Smooth muscle cell of the brain vasculature (primary cell): ENCODE data around the gene CCDC17.
"Not testable (repeated sequence)": the region's sequence is repeated elsewhere in the genome, so short reads cannot be mapped to it uniquely, and the experiment has no call there.

ENCODE experiments used
- DNase-seq: peaks from one replicate; pipeline ENCODE4 v3.0.0-alpha.2; 2012; ENCODE audit warnings: low read depth, low spot score

CCDC17 gene

DNA sequence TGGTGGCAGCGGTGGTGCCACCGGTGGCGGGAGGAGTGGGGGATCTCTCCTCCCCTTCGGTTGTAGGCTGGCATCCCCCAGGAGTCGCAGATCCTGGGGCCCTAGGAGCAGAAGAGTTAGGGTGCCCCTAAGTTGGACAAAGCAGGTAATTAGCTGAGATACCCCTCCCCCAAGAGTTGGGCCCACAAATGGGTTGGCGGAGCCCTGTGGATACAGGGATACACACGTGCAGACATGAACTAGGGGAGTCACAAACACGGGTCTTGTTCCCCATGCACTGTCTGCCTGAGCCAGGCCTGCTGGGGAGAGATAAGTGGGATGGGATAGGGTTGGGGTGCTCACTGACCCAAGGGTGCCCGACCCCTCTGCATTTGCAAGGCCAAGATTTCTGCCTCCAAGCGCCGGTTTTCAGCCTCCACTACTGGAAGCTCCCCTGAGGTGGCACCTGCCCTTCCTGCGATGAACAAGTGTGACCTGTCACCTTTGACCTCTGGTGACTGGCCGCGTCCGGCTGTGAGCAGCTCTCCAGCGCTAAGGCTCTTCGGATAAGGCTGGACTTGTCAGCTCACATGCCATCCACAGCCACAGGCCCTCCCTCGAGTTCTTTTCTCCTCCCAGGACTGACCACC is 1.8 kb downstream of the CCDC17 start:
- no peak for DNase-seq

DNA sequence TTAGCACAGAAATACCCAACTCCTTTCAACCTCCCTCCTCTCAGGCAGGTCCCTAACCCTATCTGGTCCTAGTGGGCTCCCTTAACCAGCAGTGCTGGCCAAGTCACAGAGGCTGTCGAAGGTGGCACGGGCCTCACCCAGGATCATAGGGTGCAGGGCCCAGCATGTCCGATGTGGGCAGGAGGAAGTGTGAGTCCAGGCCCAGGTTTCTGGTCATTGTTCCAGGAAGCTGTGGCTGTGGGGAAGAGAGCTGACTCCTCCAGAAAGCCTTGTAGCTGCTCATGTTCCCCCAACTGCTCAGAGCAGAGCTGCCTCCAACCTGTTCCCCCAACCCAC is 2.4 kb downstream of the CCDC17 start:
- no peak for DNase-seq

DNA sequence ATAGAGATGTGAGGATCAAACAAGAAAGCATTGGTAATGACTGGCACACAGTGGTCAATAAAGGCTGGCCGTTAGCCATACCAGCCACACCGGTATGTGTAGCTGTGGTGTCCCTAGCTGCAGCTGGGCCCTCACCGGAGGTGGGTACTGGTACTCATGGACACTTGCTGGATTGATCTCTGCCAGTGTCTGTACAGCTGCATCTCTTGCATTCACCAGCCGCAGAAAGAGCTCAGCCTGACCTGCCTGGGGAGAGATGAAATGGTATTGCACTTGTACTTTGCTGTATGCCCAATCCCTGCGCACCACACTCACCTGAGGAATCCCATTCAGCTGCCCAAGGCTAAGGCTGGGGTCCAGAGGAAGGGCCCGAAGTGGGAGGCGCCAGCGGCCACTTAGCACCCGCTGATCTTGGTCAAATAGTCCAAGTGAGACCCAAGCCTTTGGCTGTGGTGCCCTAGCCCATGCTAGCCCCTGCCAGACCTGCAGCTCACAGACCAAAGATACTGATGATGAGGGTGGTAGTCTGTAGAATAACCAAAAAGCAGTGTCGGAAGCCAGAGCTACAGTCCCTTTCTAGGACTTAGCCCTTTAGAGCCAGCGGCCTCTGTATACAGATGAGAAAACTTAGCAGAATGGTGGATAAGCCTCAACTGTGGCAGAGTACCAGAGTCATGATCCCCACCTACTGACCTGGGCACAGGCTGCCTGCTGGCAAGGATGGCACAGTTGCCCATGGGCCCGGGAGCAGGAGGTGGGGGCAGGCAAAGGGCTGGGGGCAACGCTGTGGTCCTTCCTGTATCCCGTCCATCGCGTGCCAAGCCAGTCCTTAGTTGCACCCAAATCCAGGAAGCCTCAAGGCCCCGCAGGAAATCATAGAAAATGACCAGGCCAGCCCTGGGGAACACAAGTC is 3.0 kb downstream of the CCDC17 start:
- DNase-seq: no peak

DNA sequence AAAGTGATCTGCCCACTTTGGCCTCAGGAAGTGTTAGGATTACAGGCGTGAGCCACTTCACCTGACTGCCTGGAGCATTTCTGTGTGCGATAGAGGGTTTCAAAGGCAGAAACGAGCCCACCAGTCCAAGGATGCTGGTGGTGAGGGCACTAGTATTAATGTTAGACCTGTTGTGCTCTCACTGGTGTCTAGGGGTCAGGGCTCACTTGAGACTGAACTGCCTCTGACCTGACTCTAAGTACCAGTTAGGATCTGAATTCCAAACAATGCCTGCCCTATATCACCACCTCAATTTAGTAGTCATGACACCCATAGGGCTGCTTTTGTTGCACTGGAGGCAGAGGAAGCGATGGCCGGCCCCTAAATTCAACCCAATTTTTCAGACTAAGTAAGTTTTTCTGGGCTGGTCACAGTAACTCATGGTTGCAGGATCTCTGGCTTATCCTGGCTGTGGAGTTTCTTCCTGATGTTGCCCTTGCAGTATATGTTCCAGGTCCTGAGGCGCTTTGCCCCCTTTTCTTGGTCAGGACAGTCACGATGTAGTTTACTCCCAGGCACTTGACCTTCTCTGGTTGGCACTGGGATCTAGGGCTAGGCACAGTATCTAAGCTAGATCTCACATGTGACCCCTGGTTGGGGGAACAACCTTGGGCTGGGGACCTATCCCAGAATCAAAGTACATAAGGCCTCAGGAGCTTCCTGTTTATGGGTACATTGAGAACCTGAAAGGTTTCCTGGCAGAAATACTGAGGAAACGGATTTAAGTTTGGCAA is 4.5 kb downstream of the CCDC17 start:
- no peak for DNase-seq

DNA sequence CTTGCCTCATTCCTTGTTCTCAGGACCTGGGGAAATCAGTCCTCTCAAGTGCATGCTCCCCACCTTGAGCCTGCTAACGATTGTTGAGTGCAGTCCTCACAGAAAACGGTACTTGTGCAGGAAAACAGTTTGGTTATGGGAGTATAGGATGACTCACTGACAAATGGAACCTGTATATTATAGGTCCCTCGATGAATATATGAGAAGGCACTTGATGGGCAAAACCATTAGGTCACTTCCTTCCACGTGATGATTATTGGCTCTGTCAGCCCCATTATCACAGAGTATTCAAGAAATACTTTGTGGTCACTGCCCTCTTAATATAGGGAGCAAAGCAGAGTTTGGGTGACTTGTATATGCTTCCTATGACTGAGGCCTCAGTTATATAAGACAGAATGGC is 6.2 kb downstream of the CCDC17 start:
- DNase-seq: no peak

DNA sequence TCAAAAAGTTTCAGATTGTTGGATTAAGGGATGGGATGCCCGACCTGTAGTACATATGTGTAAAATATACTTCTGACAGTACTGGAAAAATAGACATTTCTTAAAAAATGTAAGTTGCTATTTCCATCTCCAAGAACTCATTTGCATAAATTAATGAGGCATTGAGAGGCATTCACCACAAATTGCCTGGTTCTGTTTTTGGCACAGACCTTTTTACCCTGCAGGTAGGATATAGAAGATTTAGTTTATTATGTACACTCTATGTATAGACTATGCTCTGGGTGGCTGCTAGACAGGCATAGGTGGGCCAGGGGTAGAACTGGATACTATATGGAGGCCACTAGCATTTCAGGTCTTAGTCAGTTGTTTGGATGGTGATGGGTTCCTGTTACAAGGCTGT is 8.0 kb downstream of the CCDC17 start:
- DNase-seq: no peak

DNA sequence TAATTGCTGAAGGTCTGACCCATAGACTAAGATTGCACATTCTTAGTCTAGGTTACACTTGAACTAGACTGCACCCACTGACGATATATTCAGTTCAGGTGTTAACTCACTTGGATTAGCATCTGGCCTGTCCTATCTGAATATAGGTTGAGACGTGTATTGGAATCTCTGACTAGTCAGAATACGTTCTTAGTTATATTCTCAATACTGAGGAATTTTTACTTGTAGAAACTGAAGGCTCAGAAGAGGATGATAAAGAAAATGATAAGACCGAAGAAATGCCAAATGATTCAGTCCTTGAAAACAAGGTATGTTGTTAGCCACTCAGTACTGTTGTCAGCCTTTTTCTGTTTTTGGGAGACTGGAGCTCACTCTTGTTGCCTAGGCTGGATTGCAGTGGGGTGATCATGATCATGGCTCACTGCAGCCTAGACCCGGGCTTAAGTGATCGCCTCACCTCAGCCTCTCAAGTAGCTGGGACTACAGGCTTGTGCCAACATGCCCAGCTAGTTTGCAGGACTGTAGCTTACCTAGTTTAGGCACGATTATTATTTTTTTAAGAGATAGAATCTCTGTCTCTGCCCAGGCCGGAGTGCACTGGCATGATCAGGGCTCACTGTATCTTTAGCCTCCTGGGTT is 10.8 kb downstream of the CCDC17 start:
- no peak for DNase-seq

DNA sequence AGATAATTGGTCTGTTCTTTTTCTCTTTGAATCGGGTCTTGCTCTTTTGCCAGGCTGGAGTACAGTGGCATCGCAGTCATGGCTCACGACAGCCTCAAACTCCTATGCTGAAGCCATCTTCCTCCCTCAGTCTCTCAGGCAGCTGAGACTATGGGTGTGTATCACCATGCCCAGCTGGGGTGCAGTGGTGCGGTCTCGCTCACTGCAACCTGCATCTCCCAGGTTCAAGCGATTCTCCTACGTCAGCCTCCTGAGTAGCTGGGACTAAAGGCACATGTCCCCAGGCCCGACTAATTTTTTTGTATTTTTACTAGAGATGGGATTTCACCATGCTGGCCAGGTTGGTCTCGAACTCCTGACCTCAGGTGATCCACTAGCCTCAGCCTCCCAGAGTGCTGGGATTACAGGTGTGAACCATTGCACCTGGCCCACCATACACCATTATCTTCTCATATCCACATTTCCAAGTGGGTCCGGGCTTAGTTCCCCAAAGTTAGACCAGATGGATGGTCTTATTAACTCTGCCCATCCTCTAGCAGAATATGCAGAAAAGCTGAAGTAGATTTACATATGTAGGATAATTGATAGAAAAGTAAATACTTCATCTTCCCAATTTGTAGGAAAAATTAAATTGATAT is 13.1 kb downstream of the CCDC17 start:
- DNase-seq: no peak

DNA sequence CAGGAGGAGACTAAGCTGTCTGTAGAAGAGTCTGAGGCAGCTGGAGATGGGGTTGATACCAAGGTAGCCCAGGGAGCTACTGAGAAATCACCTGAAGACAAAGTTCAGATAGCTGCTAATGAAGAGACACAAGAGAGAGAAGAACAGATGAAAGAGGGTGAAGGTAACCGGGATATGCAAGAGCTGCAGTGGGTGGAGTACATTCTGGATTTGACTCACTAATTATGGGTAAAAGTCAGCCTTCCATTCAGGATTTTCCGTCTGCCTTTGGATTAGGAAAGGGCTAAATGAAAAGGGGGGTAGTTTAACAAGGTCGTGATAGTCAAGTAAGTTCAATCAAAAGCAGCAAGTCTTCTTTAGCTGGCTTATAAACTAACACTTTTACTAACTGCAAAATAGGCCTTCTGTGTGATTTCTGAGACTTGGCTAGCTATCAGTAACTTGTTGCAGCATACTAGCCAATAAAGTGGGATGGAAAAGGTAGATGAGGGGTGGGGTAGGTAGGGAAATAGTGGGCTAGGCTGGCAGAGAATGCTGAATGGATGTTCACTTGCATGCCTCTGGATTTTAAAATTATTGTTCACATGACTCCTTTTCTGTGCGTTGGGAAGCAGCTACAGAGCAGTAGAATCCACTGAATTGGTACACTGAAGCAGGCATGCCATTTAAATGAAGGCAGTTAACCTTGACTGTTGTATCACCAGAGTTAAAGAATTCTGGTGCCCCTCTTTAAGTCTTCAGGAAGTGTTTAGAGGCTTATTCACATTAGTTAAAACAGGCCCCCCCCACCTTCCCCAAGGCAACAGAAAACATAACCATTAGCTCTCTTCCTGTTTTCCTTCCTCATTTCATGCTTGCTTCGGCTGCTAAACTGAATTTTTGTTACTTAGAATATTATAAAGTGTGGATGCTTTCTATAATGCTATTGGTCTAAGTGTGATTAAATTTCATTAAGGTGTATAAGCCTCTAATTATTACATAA is 15.4 kb downstream of the CCDC17 start:
- no peak for DNase-seq

DNA sequence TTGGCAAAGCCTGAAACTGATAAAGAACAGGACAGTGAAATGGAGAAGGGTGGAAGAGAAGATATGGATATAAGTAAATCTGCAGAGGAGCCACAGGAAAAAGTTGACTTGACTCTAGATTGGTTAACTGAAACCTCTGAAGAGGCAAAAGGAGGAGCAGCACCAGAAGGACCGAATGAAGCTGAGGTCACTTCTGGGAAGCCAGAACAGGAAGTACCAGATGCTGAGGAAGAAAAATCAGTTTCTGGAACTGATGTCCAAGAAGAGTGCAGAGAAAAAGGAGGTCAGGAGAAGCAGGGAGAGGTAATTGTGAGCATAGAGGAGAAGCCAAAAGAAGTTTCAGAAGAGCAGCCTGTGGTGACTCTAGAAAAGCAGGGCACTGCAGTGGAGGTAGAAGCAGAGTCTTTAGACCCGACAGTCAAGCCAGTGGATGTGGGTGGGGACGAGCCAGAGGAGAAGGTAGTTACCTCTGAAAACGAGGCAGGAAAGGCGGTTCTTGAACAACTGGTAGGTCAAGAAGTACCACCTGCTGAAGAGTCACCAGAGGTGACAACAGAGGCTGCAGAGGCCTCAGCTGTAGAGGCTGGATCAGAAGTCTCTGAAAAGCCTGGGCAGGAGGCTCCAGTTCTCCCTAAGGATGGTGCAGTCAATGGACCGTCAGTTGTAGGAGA is 16.3 kb downstream of the CCDC17 start:
- DNase-seq: no peak

DNA sequence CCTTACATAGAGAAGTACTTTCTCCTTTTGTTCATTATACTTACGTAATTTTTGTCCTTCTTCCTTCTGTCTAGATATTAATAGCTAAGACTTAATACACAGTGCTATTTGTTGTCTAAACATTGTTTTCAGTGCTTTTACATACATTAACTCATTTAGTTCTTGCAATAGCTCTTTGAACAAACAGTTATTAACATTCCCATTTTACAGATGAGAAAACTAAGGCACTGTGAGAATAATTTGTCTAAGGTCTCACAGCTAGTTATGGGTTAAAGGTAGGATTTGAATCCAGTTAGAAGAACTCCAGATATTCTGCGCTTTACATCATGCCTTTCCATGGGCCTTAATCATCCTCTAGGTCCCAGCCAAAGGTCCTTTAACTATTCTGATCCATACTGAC is 19.6 kb downstream of the CCDC17 start:
- DNase-seq: no peak

DNA sequence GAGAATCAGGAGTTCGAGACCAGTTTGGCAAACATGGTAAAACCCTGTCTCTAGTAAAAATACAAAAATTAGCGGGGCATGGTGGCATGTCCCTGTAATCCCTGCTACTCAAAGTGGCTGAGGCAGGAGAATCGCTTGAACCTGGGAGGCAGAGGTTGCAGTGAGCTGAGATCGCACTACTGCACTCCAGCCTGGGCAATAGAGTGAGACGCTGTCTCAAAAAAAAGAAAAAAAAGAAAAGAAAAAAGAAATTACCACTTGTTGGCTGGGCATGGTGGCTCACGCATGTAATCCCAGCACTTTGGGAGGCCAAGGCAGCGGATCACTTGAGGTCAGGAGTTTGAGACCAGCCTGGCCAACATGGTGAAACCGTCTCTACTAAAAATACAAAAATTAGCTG is 27.1 kb downstream of the CCDC17 start:
- DNase-seq: not testable (repeated sequence)

DNA sequence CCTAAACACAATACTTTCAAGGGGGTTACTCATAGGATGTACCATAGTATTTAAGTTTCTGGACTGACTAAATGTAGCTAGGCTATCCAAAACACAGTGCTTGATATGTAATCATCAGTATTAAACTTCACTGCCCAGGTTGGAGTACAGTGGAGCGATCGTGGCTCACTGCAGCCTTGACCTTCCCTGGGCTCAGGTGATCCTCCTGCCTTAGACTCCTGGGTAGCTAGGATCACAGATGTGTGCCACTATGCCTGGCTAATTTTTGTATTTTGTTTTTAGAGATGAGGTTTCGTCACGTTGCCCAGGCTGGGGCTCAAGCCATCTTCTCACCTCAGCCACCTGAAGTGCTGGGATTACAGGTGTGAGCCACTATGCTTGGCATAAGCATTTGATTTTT is 29.4 kb downstream of the CCDC17 start:
- no peak for DNase-seq

DNA sequence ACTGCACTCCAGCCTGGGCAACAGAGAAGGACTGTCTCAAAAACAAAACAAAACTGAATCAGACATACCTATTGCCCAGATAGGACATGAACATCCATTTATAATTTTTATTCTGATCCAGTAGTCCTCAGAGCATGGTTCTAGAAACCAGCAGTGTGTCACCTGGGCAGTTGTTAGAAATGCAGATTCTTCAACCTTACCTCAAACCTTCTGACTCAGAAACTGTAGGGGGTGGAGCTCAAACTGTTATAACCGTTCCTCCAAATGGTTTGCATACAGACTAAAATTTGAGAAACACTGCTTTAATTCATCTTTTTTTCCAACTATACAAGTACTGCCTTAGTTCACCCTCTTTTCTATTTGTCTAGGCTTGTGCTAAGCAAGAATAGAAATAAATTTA is 34.0 kb downstream of the CCDC17 start:
- DNase-seq: no peak

DNA sequence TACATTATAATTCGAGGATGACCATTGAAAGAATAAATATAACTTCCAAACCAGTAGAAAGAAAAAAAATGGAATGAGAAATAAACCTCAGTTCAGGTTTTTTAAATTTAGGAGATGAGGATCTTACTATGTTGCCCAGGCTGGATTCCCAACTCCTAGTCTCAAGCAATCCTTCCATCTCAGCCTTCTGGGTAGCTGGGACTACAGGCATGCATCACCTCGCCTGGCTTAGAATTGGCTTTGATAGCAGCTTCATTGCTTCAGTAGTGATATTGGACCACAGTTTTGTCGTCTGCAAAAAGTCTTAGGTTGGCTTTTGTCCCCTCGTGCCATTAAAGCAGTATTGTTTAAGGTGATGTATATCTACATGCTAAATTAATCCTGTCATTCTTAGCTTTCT is 37.1 kb downstream of the CCDC17 start:
- DNase-seq: no peak

DNA sequence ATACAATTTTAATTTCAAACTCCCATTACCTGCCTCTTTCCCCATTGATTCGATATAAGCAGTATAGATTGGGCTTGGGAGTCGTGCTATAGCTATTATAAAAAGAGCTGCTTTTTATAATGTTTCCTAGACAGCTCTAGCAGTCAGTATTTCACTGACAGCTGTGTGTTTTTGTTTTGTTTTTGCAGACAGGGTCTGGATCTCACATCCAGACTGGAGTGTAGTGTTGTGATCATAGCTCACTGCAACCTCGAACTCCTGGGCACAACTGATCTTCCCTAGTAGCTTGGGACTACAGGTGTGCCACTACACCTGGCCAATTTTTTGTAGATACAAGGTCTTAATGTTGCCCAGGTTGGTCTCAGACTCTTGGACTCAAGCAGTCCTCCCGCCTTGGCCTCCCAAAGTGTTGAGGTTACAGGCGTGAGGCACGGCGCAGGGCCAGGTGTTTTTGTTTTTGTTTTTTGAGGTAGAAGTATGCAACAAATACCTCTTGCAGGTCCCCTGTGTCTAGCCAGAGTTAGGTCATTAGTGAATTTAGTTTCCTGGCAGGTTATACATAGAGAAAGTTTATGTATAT is 38.3 kb downstream of the CCDC17 start:
- DNase-seq: no peak

DNA sequence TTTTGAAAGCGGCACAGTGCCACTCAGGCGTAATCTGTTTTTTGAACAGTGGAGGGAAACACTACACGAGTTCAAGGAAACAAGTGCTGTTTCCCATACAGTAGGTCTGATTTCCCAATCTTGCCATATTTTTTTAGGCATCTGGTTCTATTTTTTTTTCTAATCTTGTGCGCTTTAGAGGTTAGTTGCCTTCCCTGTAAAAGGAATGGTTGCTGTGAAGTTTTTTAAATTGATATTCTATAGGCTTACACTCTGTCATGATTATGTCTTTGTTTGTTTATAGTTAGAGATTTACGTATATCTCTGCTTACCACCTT is 38.8 kb downstream of the CCDC17 start:
- no peak for DNase-seq

DNA sequence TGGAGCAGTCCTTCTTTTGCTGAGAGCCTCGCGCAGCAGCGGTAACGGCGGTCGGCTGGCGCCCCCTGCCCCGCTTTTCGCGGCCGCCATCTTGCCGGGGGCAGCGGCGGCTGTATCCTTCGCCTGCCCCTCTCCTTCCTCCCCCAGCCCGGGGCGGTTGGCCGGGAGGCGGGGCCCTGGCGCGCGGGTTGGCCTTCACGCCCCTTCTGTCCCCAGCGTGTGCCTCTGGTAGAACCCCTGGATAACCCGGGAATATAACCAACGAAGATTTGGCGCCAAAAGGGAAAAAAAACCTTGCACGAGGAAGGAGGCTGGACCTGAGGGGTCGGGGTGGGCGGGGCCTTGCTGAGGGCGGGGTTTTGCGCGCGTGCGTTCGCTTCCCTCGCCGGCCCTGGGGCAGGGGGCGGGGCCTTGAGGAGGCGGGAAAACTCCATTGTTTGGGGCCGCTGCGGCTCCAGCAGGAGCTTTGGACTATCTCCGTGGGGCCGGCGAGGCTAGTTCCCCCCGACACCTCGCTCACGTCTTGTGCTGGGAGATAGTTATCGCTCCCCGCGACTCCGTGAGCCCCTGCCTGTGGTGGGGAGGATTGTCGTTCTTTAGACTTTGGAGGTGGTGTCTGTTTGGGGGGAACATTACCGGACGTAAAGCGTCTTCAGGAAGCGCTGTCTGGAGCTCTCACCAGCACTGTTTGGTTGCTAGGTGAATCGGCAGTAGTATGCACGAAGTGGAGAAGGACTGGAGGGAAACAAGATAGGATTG is 39.3 kb downstream of the CCDC17 start:
- peak; percentile 65 for DNase-seq
